Sigmoid colon (tissue), 4 donors: Measurements from ENCODE around the gene GRB2.

Experiments
- CTCF ChIP-seq, 4 experiments: fragments of 450-650 bp in 3 of 4; fragments of 200-600 bp in 1 of 4; IDR thresholded peaks; one replicate each; pipeline ENCODE4 v1.5.1; 2016 to 2019; ENCODE audit warnings: antibody characterized with exemption in 4 of 4, mild to moderate bottlenecking in 3 of 4, moderate library complexity in 2 of 4
- EP300 ChIP-seq, 4 donors: sonication (generic); formaldehyde crosslinking; IDR thresholded peaks; one replicate each; pipeline ENCODE4 v1.6.1; 2017; ENCODE audit warnings: antibody characterized with exemption in 4 of 4
- POLR2A ChIP-seq, 2 donors: fragments of 450-650 bp; IDR thresholded peaks; one replicate each; pipeline ENCODE4 v1.6.1; 2016; ENCODE audit warnings: antibody characterized with exemption in 2 of 2, mild to moderate bottlenecking in 2 of 2, moderate library complexity in 2 of 2
- POLR2AphosphoS5 ChIP-seq, 4 donors: sonication (generic); formaldehyde crosslinking; IDR thresholded peaks; one replicate each; pipeline ENCODE4 v1.6.1; 2017; ENCODE audit warnings: antibody characterized with exemption in 4 of 4

- TF ChIP-seq CTCF (IDR thresholded peaks at IDR 0.05) (no peak), POLR2A (IDR thresholded peaks at IDR 0.05) (no peak), POLR2AphosphoS5 (IDR thresholded peaks at IDR 0.05) (no peak), EP300 (IDR thresholded peaks at IDR 0.05) (no peak)
Observed at GRCh38 chr17:75365009-75365930, 40.2 kb downstream of the GRB2 start.
